GM12878 (cell line): Measurements from ENCODE around the gene GDAP1L1. TPM values are rescaled to one million over a fixed set of nuclear protein-coding genes. Genes with fewer than 3 reads are reported as not detected.

Experiments
- ATAC-seq: fragments of 200-7000 bp; cut with Tn5 transposase; 3 replicates; pipeline ENCODE4 v1.9.1; 2020; ENCODE audit warnings: mild to moderate bottlenecking, moderate library complexity
- BruUV-seq: library from RNA; stranded (reverse); fragments of 400-500 nt; replicated peaks from 2 replicates; lab custom pipeline; 2021; lab: Mats Ljungman, UMichigan
- CTCF ChIA-PET: fragments of 300-600 bp; sonication (Branson Sonifier 250); formaldehyde crosslinking; extraction: SDS; loops from one replicate; lab custom pipeline; 2021; ENCODE audit warnings: inconsistent platforms; lab: Yijun Ruan, JAX
- POLR2A ChIA-PET: fragments of 350-600 bp; formaldehyde crosslinking; extraction: SDS; loops from one replicate; lab custom pipeline; 2021; ENCODE audit warnings: inconsistent platforms; lab: Charles Lee
- RAD21 ChIA-PET: fragments of 300-600 bp; sonication (Branson Sonifier 250); formaldehyde crosslinking; loops from one replicate; lab custom pipeline; 2023; ENCODE audit warnings: antibody characterized with exemption; ENCODE audit not compliant: unreplicated experiment; lab: Charles Lee
- SMC1A ChIA-PET: fragments of 300-600 bp; sonication (Branson Sonifier 250); formaldehyde crosslinking; loops from one replicate; lab custom pipeline; 2023; ENCODE audit not compliant: unreplicated experiment, uncharacterized antibody; lab: Charles Lee
- DNase-seq: peaks from one replicate; pipeline ENCODE4 v3.0.0-alpha.2; 2011; ENCODE audit warnings: low read depth, low spot score
- FAIRE-seq: peaks from 3 replicates; lab custom pipeline; 2011; peaks lifted over from hg19 to GRCh38; lab: Jason Lieb, UNC
- H2AFZ ChIP-seq: 2 replicates; pipeline ENCODE4 v1.6.0; 2011; ENCODE audit warnings: low read depth, low read length, control low read depth; ENCODE audit not compliant: control insufficient read depth
- H3K27ac ChIP-seq: 2 replicates; pipeline ENCODE4 v1.5.1; 2011; ENCODE audit warnings: control low read depth; ENCODE audit not compliant: control insufficient read depth, insufficient read depth
- H3K27me3 ChIP-seq, 2 experiments: replicated peaks in 1 of 2; 2 replicates each; pipeline versions ENCODE4 v1.6.0 to v1.6.1; 2011; ENCODE audit warnings: low read length in 1 of 2; ENCODE audit not compliant: control insufficient read depth in 2 of 2, insufficient read depth in 2 of 2
- H3K36me3 ChIP-seq, 2 experiments: 2 replicates each; pipeline ENCODE4 v1.5.1; 2011; ENCODE audit warnings: low read length in 1 of 2; ENCODE audit not compliant: control insufficient read depth in 2 of 2, insufficient read depth in 2 of 2
- H3K4me1 ChIP-seq: 2 replicates; pipeline ENCODE4 v1.6.1; 2011; ENCODE audit warnings: mild to moderate bottlenecking, low read length, moderate library complexity, mixed read lengths; ENCODE audit not compliant: control insufficient read depth, insufficient read depth
- H3K4me2 ChIP-seq: 2 replicates; pipeline ENCODE4 v1.6.0; 2011; ENCODE audit warnings: control low read depth; ENCODE audit not compliant: control insufficient read depth, insufficient read depth
- H3K4me3 ChIP-seq: fragments of 200-600 bp; sonication (generic); 2 replicates; pipeline ENCODE4 v1.5.1; 2016
- H3K79me2 ChIP-seq: 2 replicates; pipeline ENCODE4 v1.6.0; 2011; ENCODE audit warnings: low read length; ENCODE audit not compliant: control insufficient read depth, insufficient read depth
- H3K9ac ChIP-seq: 2 replicates; pipeline ENCODE4 v1.8.0; 2011; ENCODE audit warnings: low read length, control low read depth, mixed read lengths; ENCODE audit not compliant: control insufficient read depth, insufficient read depth
- H3K9me3 ChIP-seq: replicated peaks from 3 replicates; pipeline ENCODE4 v1.5.1; 2011; ENCODE audit warnings: mild to moderate bottlenecking, low read length; ENCODE audit not compliant: control insufficient read depth, insufficient read depth
- H4K20me1 ChIP-seq: 2 replicates; pipeline ENCODE4 v1.6.0; 2011; ENCODE audit not compliant: control insufficient read depth, insufficient read depth
- FOXM1 ChIP-seq: IDR thresholded peaks from 2 replicates; pipeline ENCODE4 v1.6.1; 2012; ENCODE audit warnings: low read depth, mild to moderate bottlenecking, inconsistent platforms, low read length, moderate library complexity
- HCFC1 ChIP-seq: fragments of 150-350 bp; IDR thresholded peaks from 2 replicates; pipeline ENCODE4 v1.6.1; 2014; ENCODE audit warnings: low read length
- POLR2AphosphoS5 ChIP-seq: IDR thresholded peaks from 2 replicates; pipeline ENCODE4 v1.6.1; 2011; ENCODE audit warnings: mild to moderate bottlenecking, low read length, inconsistent platforms
- SIX5 ChIP-seq: IDR thresholded peaks from 2 replicates; pipeline ENCODE4 v1.6.1; 2011; ENCODE audit warnings: mild to moderate bottlenecking, low read depth, low read length, moderate library complexity; ENCODE audit not compliant: severe bottlenecking
- TARDBP ChIP-seq: IDR thresholded peaks from 2 replicates; pipeline ENCODE4 v1.6.1; 2016; ENCODE audit warnings: borderline replicate concordance
- WGBS: methylation state at CpG from one replicate; pipeline ENCODE4 v1.1.6; 2016; ENCODE audit warnings: low lambda C conversion rate; ENCODE audit not compliant: insufficient replicate concordance, insufficient coverage; ENCODE audit errors: missing lambda C conversion rate; 5-methylcytosine and 5-hydroxymethylcytosine counted together
- in situ Hi-C: fragments of 300-500 bp; cut with MboI; formaldehyde crosslinking; loops from 9 replicates; pipeline ENCODE4 v1.14.3; 2018; ENCODE audit warnings: mixed read lengths
- intact Hi-C: fragments of 100-400 bp; cut with micrococcal nuclease; formaldehyde crosslinking; loops from one replicate; pipeline ENCODE4 v1.14.2; 2022; ENCODE audit not compliant: unreplicated experiment
- polyA plus RNA-seq, 11 experiments: library from polyadenylated mRNA; depleted of rRNA in 4 of 11; unstranded in 6 of 11; stranded (reverse) in 5 of 11; fragments of >200 nt; fragmentation: Nextera tagmentation in 4 of 11; fragmentation: Illumina TruSeq in 1 of 11; extraction: Ambion mirVana in 4 of 11; extraction: Trizol in 1 of 11; gene quantifications; 1 replicate in 1 of 11; 2 replicates in 10 of 11; pipeline versions ENCODE4 v1.2.1 to v1.2.3, GENCODE V29; 2011 to 2016; ENCODE audit warnings: inconsistent platforms in 2 of 11, missing spikeins in 2 of 11, low read depth in 1 of 11
- total RNA-seq, 4 experiments: library from RNA; depleted of rRNA in 3 of 4; stranded (reverse); fragments of >200 nt in 3 of 4; fragmentation: Illumina TruSeq in 1 of 4; extraction: Trizol in 1 of 4; gene quantifications; 2 replicates each; pipeline versions ENCODE4 v1.2.1 to v1.2.3, GENCODE V29; 2013 to 2021
- TF ChIP-seq, protein P1 (sequence below): fragments of 450-650 bp; IDR thresholded peaks from 2 replicates; pipeline ENCODE4 v1.6.1; 2016; ENCODE audit warnings: mild to moderate bottlenecking
- TF ChIP-seq, protein P2 (sequence below): IDR thresholded peaks from 2 replicates; pipeline ENCODE4 v1.6.1; 2011; ENCODE audit warnings: low read depth, mild to moderate bottlenecking, low read length, moderate library complexity, borderline replicate concordance; ENCODE audit errors: extremely low read depth
- TF ChIP-seq, protein P3 (sequence below): IDR thresholded peaks from 2 replicates; pipeline ENCODE4 v1.6.1; 2011; ENCODE audit warnings: borderline replicate concordance, low read depth, mild to moderate bottlenecking, moderate library complexity, mixed read lengths, low read length; ENCODE audit not compliant: insufficient read depth; ENCODE audit errors: extremely low read length

GDAP1L1 gene
- total and polyA plus RNA-seq, 10 of the 15 experiments (the other 5 are each of a cell fraction or from before 2014, with no cell fraction given): 0.08 to 0.38 TPM; not detected in 8

DNA sequence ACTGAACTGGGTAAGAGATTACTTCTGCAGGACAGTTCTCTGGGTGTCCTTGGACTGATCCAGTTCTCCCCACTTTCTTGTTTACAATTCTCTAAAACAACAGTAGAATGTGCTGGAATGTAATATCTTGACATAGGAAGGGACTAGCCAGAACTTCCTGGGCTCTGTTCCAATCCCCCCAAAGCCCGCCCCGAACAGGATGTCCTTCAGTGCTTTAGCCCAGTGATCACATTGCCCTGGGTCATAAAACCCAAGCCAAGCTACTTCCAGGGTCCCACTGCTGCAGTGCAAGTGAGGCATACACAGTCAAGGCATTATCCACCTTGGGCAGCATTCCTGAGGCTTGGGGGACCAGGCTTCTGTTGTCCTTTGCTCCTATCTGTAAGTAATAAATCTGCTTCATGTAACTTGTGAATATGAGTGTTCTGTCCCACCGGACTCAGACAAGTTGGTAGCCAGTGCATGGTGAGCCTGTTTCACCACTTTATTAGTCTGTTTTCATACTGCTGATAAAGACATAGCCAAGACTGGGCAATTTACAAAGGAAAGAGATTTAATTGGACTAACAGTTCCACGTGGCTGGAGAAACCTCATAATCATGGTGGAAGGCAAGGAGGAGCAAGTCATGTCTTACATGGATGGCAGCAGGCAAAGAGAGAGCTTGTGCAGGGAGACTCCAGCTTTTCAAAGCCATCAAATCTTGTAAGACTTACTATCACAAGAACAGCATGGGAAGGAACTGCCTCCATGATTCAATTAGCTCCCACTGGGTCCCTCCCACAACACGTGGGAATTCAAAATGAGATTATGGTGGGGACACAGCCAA, 40.4 kb downstream of the GDAP1L1 start:
- H3K4me3 ChIP-seq: no peak overlapping the region
- POLR2A ChIA-PET: interaction anchor here (0.7 kb wide), 1 partner anchor 193 kb away, joined by 3 read pairs; no protein-coding TSS in a partner anchor
- intact Hi-C loops: no loop called here
- H3K27me3 ChIP-seq: no peaks in the 10 kb centered on the region; a peak in 1 of 4 replicates
- DNase-seq: no peak
- H3K4me2 ChIP-seq: no peak overlapping the region
- TF ChIP-seq HCFC1 (no peak), POLR2AphosphoS5 (no peak), SIX5 (no peak), TARDBP (no peak), FOXM1 (no peak)
- TF ChIP-seq, protein P1, sequence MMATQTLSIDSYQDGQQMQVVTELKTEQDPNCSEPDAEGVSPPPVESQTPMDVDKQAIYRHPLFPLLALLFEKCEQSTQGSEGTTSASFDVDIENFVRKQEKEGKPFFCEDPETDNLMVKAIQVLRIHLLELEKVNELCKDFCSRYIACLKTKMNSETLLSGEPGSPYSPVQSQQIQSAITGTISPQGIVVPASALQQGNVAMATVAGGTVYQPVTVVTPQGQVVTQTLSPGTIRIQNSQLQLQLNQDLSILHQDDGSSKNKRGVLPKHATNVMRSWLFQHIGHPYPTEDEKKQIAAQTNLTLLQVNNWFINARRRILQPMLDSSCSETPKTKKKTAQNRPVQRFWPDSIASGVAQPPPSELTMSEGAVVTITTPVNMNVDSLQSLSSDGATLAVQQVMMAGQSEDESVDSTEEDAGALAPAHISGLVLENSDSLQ: no peak
- TF ChIP-seq, protein P2, sequence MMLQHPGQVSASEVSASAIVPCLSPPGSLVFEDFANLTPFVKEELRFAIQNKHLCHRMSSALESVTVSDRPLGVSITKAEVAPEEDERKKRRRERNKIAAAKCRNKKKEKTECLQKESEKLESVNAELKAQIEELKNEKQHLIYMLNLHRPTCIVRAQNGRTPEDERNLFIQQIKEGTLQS: no peak
- TF ChIP-seq, protein P3, sequence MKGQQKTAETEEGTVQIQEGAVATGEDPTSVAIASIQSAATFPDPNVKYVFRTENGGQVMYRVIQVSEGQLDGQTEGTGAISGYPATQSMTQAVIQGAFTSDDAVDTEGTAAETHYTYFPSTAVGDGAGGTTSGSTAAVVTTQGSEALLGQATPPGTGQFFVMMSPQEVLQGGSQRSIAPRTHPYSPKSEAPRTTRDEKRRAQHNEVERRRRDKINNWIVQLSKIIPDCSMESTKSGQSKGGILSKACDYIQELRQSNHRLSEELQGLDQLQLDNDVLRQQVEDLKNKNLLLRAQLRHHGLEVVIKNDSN: no peak
- WGBS: 16% methylated on average over 5 of the region's 5 CpGs
- SMC1A ChIA-PET: no interaction called here
- in situ Hi-C loops: no loop called here
- no peaks in the 10 kb centered on the region for H3K79me2 ChIP-seq
- RAD21 ChIA-PET: no interaction called here
- no peak overlapping the region for H3K27ac ChIP-seq
- no peaks in the 10 kb centered on the region for H3K36me3 ChIP-seq
- no peaks in the 10 kb centered on the region for H3K4me1 ChIP-seq
- H3K9me3 ChIP-seq: no peaks in the 10 kb centered on the region; the same call in 2 of the 3 replicates
- no peak overlapping the region for H3K9ac ChIP-seq
- no peaks in the 10 kb centered on the region for H4K20me1 ChIP-seq
- CTCF ChIA-PET: interaction anchor here (1.3 kb wide), 1 partner anchor 70 kb away, joined by 3 read pairs; no protein-coding TSS in a partner anchor
- no TSS peak for BruUV-seq
- H2AFZ ChIP-seq: no peak overlapping the region
- no peak for FAIRE-seq
- no peak for ATAC-seq
